ENCODE results near the gene SAMD13. TPM values are rescaled to one million over a fixed set of nuclear protein-coding genes. Genes with fewer than 3 reads are reported as not detected.

SAMD13 gene
- total RNA-seq, 1 donor from 2014 or later, result 0.70 TPM

DNA sequence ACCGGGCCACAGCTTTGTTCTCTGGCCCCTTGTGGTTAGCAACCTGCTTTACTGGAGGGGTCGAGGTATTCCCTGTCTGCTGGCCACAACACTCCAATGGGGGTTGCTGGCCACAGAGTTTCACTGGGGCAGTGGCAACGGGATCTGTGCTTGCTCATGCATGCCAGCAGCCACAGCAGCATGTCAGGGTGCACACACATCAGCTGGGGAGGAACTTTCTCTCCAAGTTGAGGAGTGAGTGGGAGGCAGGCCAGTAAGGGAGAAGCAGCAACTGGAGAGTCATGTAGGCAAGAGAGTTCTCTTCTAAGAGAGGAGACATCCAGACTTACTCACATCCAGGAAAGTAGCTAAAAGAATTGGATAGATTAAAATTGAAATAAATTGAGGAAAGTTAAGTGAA is 38.0 kb downstream of the SAMD13 start:
- DNase-seq (ENCODE audit: low read depth), result peak; percentile 73

GRCh38 chr1:84344286-84344685 is 42.8 kb downstream of the SAMD13 start:
- DNase-seq (ENCODE audit: low read depth), result peak; percentile 22

GRCh38 chr1:84345220-84345619 is 43.7 kb downstream of the SAMD13 start:
- no peak for DNase-seq (ENCODE audit: low read depth)

DNA sequence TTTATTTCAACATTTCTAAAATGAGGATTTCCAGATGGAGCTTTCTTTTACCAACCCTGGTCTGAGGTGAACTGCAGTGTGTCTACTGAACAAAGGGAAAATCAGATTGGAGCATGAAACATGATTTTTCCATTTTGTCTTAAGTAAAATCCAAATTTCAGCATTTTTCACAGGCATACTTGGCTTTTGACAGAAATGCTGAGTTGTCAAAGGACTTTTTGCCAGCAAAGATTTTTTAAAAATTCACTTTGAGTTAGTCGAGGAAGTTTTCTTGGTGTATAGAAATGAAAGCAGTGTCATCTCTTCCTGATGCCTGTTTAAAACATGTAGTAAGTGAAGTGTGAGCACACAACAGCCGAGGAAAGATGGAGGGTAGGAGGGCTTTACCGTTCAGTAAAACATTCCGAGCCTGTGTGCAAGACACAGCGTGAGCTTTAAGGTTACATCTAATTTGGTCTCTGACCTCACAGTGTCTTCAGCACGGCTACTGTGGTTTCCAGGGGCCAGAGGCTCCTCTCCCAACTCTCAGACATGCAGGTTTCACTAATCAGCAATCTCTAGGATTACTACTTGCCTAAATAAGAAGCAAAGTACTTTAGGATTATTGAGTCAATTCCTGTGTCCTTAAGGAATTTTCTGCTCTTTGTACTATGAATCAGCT is 45.9 kb downstream of the SAMD13 start:
- DNase-seq (ENCODE audit: low read depth), result peak; percentile 33

GRCh38 chr1:84347932-84348555 is 46.5 kb downstream of the SAMD13 start:
- no peak for DNase-seq (ENCODE audit: low read depth)

DNA sequence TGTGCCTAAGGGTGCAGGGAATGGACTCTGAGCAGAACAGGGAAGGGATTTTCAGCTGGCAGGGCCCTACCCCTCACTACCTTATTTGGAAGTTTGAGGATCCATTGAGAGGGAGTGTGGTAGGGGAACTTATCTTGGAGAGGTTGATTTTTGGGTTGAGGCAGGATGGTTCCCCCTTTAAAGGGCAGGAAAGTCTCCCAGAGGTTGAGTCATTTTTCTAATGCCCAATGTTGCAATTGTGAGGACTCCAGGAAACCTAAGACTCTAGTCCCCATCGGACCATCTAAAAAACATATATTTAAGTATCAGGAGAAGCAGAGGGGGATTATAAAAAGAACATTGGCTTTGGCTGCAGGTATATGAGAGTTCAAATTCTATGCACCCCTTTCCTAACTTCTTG is 47.3 kb downstream of the SAMD13 start:
- no peak for DNase-seq (ENCODE audit: low read depth)

DNA sequence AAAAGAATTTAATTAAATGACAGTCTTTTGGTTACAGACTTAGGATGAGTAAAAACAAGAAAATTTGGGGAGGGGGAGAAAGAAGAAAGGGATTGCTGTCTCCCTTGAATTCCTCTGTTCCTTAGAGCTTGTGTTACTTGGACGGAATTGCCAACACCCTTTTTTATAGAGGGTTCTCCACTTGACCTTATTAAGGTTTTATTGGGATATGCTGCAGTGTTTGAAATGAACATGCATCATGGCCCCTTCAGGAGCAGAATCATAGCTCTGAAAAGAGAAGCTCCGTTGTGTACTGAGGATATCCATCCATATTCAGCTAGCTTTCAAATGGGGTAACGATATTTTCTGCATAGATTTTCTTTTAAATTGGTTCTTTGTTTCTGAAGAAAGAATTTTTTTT is 48.6 kb downstream of the SAMD13 start:
- DNase-seq (ENCODE audit: low read depth), result no peak

DNA sequence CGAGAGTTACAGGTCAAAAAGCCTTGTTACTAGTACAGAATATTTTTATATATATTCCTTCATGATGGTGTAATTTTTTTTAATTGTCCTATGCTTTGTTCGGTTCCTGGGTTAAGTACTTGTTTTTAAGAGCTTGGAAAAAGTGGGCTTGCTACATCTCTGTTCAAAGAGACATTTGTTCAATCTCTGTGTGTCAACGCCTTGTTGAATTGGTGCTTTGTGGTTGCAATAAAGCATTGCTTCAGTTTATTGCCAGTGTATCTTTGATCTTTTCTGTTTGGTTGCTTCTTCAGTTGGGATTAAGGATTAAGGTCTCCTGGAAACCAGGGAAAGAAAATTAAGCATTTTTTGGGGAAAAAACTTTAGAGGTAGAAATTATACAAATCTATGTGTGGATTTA is 49.0 kb downstream of the SAMD13 start:
- DNase-seq (ENCODE audit: low read depth), result no peak

GRCh38 chr1:84352298-84353106 is 51.0 kb downstream of the SAMD13 start:
- no peak for DNase-seq (ENCODE audit: low read depth)

- DNase-seq (ENCODE audit: low read depth), result peak; percentile 53
Measured at GRCh38 chr1:84353695-84354094, 52.2 kb downstream of the SAMD13 start.

- no peak for DNase-seq (ENCODE audit: low read depth)
Measured at GRCh38 chr1:84355556-84355955, 54.0 kb downstream of the SAMD13 start.

GRCh38 chr1:84356881-84357280 is 55.4 kb downstream of the SAMD13 start:
- DNase-seq (ENCODE audit: low read depth), result no peak

GRCh38 chr1:84358695-84359094 is 57.2 kb downstream of the SAMD13 start:
- DNase-seq (ENCODE audit: low read depth), result no peak

DNA sequence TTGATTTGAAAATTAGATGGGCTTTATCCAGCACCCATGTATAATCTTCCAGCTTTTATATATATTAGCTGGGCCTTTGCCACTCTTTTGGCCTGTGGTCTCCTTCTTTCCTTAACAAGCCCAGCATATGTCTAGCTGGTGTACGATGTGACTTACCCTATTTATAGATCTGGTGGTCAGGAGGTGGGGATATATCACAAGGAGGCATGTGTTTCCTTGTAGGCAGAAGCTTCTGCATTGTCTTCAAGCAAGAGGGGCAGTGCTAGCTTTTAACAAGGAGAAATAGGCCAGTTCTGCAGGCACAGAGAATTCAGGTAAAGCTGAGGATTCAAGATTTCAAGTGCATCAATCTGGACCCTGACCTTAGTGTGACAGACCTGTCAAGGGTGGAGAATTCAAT is 58.8 kb downstream of the SAMD13 start:
- DNase-seq (ENCODE audit: low read depth), result no peak

GRCh38 chr1:84361796-84362195 is 60.3 kb downstream of the SAMD13 start:
- DNase-seq (ENCODE audit: low read depth), result no peak

DNA sequence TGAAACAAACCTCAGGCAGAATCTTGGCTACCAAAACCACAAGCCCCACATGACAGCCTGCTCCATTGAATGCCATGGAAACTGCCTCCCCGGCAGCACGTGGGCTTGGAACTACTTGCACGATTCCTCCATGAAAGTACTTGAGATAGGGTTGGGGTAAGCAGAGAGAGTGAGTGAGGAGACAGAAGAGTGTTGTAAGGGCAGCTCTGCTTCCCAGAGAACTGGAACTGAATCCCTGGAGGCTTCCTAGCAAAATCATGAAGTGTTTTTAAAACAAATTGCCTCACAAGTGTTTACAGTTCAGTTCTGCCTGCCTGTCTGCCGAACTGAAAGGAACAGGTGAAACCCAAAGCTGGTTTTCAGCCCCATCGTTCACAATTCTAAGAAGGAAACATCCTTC is 61.5 kb downstream of the SAMD13 start:
- peak; percentile 66 for DNase-seq (ENCODE audit: low read depth)

- no peak for DNase-seq (ENCODE audit: low read depth)
Measured at GRCh38 chr1:84363622-84364021, 62.1 kb downstream of the SAMD13 start.

DNA sequence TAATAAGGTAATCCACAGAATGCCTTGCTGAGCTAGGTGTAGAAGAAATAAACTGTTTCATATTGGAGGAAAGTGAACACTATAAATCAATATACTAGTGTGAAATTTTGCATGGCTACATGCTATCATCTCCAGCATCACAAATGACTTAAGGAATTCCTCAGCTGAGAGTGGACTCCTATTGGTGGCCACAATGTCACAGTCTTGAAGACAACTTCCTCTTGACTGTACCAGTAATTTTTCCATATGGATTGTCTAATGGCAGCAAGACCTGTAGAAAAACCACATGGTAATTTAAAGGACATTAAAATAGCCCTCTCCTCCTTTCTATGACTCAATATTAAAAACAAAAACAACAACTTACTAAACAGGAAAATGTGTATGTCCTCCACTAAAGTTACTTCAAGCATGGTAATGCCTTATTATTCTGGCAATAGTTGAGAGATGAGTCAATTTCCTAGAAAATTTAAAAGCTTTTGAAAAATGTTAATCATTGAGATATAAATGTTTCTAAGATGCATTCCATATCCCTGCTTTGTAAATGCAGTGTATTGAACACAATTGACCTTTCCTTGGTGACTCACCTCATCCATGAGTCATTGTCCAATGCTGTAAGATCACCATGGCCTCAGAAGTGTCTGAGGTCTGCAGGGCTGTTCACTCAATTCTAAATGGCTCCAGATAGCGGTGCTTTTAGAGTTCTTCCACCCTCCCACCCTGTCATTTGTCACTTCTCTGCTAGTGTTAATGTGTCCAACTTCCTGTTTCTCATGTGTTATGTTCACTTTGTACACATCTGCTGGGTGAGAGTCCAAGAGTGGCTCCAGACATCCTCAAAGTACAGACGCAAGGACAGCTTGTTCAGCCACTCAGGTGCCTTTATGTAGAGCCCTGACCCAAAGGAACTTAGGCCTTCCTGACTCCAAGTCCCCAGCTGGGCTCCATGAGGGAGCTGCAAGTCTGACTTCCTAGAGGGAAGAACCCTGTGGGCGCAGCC is 64.0 kb downstream of the SAMD13 start:
- DNase-seq (ENCODE audit: low read depth), result peak; percentile 49

- no peak for DNase-seq (ENCODE audit: low read depth)
Measured at GRCh38 chr1:84366786-84367185, 65.3 kb downstream of the SAMD13 start.

GRCh38 chr1:84367219-84367618 is 65.7 kb downstream of the SAMD13 start:
- DNase-seq (ENCODE audit: low read depth), result no peak

DNA sequence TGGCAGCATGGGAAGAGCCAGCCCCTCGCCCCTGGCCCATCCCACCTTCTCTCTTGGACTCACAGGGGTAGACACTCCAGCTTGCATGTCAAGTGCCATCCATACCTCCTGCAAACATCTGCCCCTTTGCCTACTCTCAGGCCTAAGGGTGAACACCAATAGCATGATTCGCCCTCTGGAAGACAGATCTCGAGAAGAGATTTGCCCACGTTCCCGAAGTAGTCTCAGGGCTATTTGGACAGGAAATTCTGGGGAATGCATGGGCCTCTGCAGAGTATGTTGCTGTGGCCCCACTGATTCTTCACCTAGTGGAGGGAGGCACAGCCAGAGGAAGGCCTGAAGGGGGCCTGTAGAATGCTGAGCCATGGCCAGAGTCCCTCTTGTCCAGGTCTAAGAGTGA is 66.9 kb downstream of the SAMD13 start:
- no peak for DNase-seq (ENCODE audit: low read depth)
